Stimulated activated CD4-positive, alpha-beta T cell treated with anti-CD3 and anti-CD28 coated beads, Interleukin-1b, Interleukin-23, amount 100 ng/mL, for 48 hours (primary cell): Measurements from ENCODE around the gene SPRING1.
A peak's percentile ranks its signal among the peaks of the same experiment; 100 is the strongest.

Experiments
- DNase-seq: peaks from one replicate; pipeline ENCODE4 v3.0.0-alpha.2; 2020

The SPRING1 gene

DNA sequence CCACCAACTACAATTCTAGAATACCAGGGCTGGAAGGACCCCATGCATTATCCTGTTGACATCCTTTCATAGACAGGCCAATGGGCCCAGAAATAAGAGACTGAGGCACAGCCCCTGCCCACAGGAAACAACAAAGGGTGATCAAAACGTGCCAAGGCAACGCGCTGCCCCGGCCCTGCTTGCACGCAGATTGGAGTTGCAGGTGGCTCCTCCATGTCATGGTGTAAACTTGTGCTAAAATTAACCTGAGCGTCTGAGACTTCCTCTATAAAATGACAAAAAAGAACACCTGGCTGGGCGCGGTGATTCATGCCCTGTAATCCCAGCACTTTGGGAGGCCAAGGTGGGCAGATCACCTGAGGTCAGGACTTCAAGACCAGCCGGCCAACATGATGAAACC, 30.1 kb downstream of the SPRING1 start:
- DNase-seq = no peak

DNA sequence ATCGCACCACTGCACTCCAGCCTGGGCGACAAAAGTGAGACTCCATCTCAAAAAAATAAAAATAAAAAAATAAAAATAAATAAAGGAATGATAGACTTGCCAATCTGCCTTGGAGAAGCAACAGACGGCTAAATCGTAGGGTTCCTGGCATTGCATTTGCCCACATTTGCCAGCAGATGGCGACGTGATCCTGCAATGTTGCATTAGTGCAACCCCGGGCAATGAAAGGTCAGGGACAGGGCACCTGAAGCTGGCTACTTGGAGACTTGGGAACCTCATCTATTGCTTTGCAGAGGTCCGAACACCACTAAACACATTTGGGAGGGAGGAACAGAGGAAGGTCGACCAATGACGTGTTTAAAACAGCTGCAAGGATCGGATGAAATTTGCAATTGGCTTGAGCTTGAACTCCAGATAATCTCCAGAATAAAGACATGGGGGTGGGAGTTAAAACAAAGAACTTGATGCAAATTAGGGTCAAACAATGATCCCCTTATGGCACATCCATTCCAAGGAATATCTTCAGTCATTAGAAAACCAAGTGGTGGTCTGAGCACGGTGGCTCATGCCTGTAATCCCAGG, 34.6 kb downstream of the SPRING1 start:
- peak; percentile 61 for DNase-seq

DNA sequence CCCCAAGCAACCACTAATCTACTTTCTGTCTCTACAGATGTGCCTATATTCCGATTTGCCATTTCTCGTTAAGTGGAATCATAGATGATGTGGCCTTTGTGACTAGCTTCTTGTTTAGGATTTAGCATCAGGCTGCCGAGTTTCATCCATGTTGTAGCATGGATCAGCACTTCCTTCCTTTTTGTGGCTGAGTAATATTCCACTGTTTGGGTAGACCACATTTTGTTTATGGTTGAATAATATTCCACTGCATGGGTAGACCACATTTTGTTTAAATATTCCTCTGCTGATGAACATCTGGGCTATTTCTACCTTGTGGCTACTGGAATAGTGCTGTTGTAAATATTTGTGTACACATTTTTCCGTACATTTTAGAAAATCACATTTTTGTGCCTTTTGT, 36.4 kb downstream of the SPRING1 start:
- no peak for DNase-seq

DNA sequence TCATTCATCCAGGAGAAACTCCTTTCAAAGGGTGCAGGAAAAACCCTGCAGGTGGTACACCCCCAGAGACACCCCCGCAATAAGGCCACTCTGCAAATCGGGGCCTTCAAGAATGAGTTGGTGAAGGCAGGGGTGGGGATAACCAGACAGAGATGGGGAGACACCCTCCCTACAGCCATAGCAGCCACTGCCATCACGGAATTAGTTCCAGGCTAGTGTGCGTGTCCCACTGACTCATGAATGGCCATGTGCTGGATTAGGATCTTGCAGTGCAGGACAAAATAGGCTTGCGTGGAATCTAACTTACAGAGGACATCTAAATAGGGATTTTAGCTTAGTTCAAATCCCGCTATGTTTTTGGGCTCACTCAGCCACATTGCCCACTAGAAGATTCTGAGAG, 37.8 kb downstream of the SPRING1 start:
- no peak for DNase-seq

DNA sequence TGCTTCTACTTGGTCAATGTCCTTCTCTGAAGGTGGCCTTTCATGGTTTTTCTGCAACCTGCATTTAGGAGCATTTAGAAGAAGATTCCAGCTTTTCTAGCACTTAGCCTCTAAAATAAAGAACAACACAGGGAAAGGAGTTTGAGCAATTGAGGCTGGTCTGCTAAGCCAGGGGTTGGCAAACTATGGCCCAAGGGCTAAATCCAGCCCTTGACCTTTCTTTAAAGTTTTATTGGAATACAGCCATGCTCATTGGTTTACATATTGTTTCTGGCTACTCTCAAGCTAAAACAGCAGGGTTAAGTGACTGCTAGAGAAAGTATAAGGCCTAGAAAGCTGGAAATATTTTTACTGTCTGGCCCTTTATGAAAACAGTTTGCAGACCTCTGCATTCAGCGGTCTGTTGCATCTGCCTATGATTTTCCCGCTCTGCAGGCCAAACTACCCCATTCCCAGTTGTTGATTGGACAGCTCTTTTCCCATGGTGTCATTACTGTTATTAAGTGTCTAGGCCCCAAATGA, 39.3 kb downstream of the SPRING1 start:
- no peak for DNase-seq

DNA sequence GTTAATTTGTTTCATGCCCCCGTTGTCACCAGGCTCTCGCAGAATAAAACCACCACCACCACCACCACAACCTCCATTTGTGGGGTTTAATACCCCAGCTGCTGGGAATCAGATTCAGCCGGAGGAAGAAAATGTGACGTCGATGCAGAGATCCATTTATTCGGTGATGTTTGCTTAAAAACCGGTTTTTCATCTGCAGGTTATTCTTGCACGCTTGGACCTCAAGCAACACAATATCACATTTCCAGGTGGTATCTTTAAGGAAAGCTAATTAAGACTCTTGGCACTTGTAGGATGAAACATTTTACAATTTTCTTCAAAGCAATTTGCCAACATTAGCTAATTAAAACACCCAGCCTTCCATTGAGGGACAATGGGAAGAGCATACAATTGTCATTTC, 39.8 kb downstream of the SPRING1 start:
- DNase-seq = no peak

DNA sequence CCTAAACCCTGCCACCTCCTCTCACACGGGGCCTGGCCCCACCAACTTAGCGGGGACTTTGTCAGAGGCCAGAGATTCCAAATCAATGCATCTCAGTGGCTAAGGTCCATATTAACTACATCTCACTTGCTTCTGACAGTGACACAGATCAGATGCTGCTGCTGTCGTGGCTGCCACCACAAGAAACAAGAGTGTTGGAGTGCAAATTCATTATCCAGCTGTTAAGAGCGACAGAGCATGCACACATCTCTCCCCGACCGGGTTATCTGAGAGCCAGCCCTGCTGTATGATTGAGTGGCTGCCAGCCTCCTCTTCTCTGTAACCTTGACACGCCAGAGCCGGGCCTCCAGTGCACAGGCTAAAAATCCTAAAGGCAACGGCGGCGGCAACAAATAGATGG, 40.2 kb downstream of the SPRING1 start:
- no peak for DNase-seq

DNA sequence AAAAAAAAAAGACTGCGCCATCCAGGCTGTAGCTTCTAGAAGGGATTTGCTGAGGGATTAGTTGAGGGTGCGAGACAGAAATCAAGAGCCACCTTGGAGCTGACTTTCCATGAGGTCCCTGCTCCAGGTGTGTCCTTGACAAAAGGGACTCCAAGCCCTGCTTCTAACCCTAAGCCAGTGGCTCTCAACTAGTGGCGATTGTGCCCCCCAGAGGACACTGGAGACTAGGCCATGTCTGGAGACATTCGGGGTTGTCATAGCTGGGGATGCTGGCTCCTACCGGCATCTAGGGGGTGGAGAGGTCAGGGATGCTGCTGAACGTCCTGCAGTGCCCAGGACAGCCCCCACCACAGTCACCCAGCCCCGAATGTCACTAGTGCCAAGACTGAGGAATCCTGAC, 40.6 kb downstream of the SPRING1 start:
- DNase-seq = no peak

DNA sequence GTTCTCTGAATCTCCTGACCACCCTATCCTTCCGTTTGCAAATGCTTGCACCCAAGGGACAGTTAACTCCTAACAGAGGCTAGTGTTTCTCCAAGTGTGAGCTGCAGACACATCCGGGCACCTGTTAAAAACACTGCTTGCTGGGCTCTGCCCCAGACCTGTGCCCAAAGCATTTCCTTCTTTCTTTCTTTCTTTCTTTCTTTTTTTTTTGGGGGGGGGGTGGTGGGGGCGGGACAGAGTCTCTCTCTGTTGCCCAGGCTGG, 42.5 kb downstream of the SPRING1 start:
- no peak for DNase-seq

DNA sequence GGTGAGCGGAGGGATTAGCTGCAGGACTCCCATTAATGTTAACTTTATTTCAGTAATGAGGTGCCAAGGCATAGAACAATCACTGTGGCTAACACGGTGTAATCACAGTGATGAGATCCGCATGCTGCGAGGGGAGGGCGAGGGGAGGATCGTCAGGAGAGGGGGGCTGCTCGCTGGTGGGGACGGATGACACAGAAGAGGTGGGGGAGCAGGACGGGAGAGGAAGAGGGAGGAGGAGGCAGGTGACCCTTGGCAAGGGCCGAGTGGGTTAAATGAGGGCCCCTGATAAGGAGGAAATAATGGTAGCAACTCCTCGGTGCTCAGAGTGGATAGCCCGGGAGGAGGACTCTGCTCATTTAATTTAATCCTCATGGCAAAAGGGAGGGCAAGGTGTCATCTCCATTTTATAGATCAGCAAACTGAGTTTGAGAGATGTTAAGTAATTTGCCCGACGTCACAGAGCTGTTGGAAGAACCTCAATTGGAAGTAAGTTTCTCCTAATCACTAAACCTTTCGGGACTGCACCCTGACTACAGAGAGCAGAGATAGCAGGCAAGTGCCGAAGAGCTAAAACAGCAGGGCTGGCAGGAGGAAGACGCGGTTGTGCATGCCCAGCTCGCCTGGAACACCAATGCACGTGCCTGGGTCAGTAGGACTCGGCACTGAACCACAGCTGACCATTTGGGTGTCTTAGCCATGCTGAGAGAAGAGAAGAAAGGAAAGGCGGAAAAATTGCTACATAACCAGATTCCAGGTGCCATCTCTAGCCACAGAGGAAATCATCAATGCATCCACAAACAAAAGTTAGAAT, 43.0 kb downstream of the SPRING1 start:
- DNase-seq = no peak

DNA sequence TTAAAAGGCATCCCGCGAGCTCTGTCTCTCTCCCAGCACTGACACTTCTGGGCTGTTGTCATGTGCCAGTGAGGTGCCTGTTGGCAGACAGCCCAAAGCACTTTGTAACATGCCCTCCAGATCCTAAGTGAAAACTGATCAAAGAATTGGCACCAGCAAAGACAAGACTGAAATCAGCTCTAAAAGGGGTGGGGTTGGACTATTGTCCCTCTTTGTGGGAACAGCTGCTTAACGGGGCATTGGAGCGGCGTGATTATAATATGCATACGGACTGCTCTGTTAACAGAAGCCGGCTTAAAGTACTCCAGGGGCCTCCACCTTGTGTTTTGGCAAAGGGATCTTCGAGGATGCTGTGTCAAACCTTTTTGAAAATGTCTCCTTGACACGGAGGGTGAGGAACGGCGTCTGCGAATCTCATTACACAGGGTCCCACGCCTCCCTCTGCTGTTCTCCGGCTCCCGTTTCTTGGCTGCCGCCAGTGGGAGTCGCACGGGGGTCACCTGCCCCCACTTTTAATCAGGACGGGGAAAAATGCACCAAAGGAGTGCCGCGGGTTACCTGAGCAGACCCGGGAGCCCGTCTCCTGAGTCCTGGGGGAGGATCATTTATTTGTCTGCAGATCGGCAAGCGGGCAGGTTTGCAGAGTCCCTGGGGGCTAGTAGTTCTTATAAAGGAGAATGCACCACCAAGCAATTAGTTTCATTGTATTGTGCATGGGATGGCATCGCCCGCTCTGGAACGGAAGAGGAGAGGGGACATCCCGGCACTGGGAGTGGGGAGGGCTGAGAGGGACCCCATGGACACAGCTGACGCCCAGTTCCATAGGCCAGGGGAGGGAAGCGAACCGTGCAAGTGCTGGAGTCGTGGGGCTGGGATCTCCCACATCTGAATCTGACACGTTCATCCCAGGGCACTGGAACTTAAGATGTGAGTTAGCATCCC, 44.3 kb downstream of the SPRING1 start:
- DNase-seq = no peak

DNA sequence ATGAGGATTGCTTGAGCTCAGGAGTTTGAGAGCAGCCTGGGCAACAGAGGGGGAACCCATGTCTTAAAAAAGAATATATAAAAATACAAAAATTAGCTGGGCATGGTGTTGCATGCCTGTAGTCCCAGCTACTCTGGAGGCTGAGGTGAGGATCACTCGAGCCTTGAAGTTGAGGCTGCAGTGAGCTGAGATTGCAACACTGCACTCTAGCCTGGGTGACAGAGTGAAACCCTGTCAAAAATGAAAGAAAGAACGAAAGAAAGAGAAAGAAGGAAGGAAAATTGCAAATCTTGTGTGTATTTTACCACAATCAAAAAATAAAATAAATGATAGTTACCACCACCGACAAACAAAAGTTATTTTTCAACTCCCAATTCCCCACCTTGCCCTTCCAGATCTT, 45.3 kb downstream of the SPRING1 start:
- DNase-seq = no peak

DNA sequence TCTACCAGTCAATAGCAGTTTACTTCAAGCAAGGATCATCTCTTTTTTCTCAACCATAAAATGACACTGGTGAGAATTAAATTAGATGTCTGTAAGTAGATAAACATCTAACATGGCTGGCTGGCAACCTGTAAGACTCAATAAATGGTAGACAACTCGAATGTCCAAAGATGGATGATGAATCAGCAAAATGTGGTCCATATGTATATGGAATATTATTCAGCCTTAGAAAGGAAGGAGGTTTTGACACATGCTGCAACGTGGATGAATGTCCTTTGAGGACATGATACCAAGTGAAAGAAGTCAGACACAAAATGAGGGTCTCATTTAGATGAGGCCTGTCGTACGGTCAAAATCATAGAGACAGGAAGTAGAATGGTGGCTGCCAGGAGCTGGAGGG, 46.2 kb downstream of the SPRING1 start:
- no peak for DNase-seq

DNA sequence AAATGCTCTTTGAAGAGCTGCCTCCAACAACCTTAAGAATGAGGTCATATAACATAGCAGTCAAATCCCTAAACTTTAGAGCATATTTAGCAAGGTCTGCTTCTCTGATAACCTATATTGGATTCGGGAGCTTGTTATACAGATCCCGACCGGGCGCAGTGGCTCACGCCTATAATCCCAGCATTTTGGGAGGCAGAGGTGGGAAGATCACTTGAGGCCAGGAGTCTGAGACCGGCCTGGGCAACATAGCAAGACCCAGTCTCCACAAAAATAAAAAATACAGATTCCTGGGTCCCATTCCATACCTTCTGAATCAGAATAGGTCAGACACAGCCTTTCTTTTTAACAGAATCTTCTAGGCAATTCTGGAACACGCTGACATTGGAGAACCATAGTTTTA, 46.7 kb downstream of the SPRING1 start:
- DNase-seq = no peak

DNA sequence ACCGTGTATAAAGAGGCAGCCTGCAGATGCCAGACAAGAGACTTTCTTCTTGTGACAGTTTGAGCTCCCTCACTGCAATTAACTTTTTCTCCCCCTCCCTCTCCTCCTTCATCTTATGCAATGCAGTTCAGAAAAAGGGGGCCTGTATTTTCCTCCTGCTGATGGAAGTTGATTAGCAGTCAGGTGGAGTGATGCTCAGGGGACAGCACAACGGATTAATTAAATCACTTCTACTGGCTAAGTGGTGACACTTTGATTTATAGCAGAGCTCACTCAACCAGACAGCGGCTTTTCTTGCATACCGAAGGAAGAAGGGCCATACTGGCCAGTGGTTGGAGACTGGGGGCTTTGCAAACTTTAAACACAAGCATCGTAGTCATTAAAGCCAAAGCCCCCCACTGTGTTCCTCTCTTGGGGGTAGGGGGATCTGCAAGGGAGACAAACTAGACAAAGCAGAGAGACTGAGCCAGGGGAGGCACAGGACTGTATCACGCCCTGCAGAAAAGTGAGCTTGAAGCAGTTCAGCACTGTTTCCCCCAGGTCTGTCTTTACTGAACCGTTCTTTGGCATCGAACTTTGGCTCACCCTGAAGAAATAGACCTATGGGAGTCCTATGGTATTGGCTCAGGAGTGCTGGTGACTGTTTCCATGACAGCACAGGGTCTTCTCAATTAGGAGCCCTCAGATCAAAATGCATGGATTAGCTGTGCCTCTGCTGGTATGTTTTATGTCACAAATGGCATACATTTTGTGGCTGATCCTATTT, 47.7 kb downstream of the SPRING1 start:
- no peak for DNase-seq

DNA sequence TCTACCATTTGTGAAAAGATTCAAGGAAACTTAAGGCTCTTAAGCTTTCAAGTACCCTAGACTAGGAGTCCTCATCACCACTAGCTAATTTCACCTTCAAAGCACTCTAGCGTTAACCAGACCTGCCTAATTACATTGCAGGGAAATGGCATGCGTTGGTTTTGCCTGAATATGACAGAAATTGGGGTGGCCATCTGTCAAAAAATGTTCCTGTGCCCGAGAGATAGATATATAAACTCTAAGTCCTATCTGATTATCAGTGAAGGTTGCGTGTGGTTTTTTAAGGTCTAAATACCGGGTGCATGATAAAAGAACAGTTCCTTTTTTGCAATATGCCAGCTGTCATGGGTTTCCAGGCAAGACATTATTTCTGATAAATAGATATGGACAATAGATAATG, 48.3 kb downstream of the SPRING1 start:
- DNase-seq = no peak
